Suprapubic skin (tissue), 3 donors: ENCODE measurements around the gene UCP3.

Source experiments
- CTCF ChIP-seq, 2 donors: fragments of 200-600 bp in 1 of 2; fragments of 450-650 bp in 1 of 2; sonication (generic) in 1 of 2; IDR thresholded peaks; one replicate each; pipeline ENCODE4 v1.5.1; 2016 to 2019; ENCODE audit warnings: antibody characterized with exemption in 2 of 2, mild to moderate bottlenecking in 1 of 2, moderate library complexity in 1 of 2
- POLR2A ChIP-seq, 2 donors: fragments of 450-650 bp; IDR thresholded peaks; one replicate each; pipeline ENCODE4 v1.6.1; 2017; ENCODE audit warnings: antibody characterized with exemption in 2 of 2, mild to moderate bottlenecking in 2 of 2, moderate library complexity in 2 of 2

GRCh38 chr11:74014880-74015279, 6.0 kb upstream of the UCP3 start:
- TF ChIP-seq CTCF (IDR thresholded peaks at IDR 0.05) (no peak), POLR2A (IDR thresholded peaks at IDR 0.05) (no peak)
